GM12892 (cell line): ENCODE data around the gene SUCO.

ENCODE experiments used
- POLR2A ChIP-seq: IDR thresholded peaks from 2 replicates; pipeline ENCODE4 v1.6.1; 2011; ENCODE audit warnings: low read depth, low read length, control low read depth
- POLR2AphosphoS5 ChIP-seq: IDR thresholded peaks from 2 replicates; pipeline ENCODE4 v1.6.1; 2011; ENCODE audit warnings: low read depth, low read length, control low read depth

DNA sequence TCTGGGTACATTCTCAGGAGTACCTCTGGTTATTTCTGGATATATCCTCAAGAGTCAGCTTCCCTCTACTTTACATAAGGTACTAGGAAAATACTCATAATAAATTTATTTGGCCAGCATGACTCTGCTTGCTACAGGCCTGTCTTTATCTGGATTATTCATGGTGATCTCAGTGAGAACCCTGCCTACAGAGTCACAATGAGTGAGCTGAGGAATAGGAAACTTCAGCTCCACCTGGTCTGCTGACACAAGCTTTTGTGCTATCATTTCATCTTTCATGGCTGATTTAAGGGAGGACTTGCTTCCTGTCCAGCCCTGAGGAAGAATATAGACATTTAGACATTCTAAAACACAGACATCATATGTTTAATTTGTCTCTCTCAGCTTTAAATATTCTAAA, 19.5 kb upstream of the SUCO start:
- TF ChIP-seq POLR2A, result no peak
- TF ChIP-seq POLR2AphosphoS5, result no peak
